Fibroblast of lung (primary cell): ENCODE results near the gene NCKAP5. TPM values are rescaled to one million over a fixed set of nuclear protein-coding genes. Genes with fewer than 3 reads are reported as not detected.

ENCODE experiments used
- DNase-seq, 2 donors: peaks; one replicate each; pipeline versions ENCODE4 v3.0.0 to v3.0.0-alpha.2; 2010; ENCODE audit warnings: low read depth in 2 of 2
- H2AFZ ChIP-seq: 2 replicates; pipeline ENCODE4 v1.5.1; 2012; ENCODE audit warnings: low read length, control low read depth, inconsistent platforms
- H3K27ac ChIP-seq: 2 replicates; pipeline ENCODE4 v1.5.1; 2011; ENCODE audit warnings: low read length, control low read depth; ENCODE audit not compliant: insufficient read depth
- H3K27me3 ChIP-seq: 2 replicates; pipeline ENCODE4 v1.5.1; 2011; ENCODE audit warnings: mild to moderate bottlenecking, low read length; ENCODE audit not compliant: control insufficient read depth, insufficient read depth
- H3K36me3 ChIP-seq: 2 replicates; pipeline ENCODE4 v1.5.1; 2011; ENCODE audit warnings: low read length; ENCODE audit not compliant: control insufficient read depth, insufficient read depth
- H3K4me1 ChIP-seq: 2 replicates; pipeline ENCODE4 v1.5.1; 2011; ENCODE audit warnings: low read length; ENCODE audit not compliant: control insufficient read depth, insufficient read depth; ENCODE audit errors: extremely low read depth
- H3K4me2 ChIP-seq: 2 replicates; pipeline ENCODE4 v1.5.1; 2011; ENCODE audit warnings: low read length, control low read depth; ENCODE audit not compliant: insufficient read depth; ENCODE audit errors: extremely low read depth
- H3K4me3 ChIP-seq, 4 experiments: fragments of 200-600 bp in 1 of 4; sonication (generic) in 1 of 4; replicated peaks in 1 of 4; 2 replicates each; pipeline ENCODE4 v1.5.1; 2011 to 2016; ENCODE audit warnings: low read length in 4 of 4, low read depth in 3 of 4, mild to moderate bottlenecking in 3 of 4, control low read depth in 2 of 4, inconsistent platforms in 1 of 4, mixed read lengths in 1 of 4; ENCODE audit not compliant: insufficient read depth in 1 of 4; ENCODE audit errors: control extremely low read depth in 1 of 4
- H3K79me2 ChIP-seq: 2 replicates; pipeline ENCODE4 v1.5.1; 2012; ENCODE audit warnings: mild to moderate bottlenecking, low read length, inconsistent platforms; ENCODE audit not compliant: control insufficient read depth, insufficient read depth
- H3K9ac ChIP-seq: 2 replicates; pipeline ENCODE4 v1.5.1; 2011; ENCODE audit warnings: mild to moderate bottlenecking, low read length, control low read depth; ENCODE audit not compliant: insufficient read depth
- H3K9me3 ChIP-seq: 2 replicates; pipeline ENCODE4 v1.5.1; 2012; ENCODE audit warnings: low read depth, low read length; ENCODE audit not compliant: control insufficient read depth, insufficient read depth
- H4K20me1 ChIP-seq: 2 replicates; pipeline ENCODE4 v1.5.1; 2011; ENCODE audit warnings: low read length; ENCODE audit not compliant: control insufficient read depth, insufficient read depth; ENCODE audit errors: extremely low read depth
- CTCF ChIP-seq, 2 donors: IDR thresholded peaks in 1 of 2; conservative IDR thresholded peaks in 1 of 2; 1 replicate in 1 of 2; 2 replicates in 1 of 2; pipeline ENCODE4 v1.5.1; 2011 to 2012; ENCODE audit warnings: low read length in 2 of 2, control low read depth in 1 of 2, inconsistent platforms in 1 of 2, low read depth in 1 of 2, mild to moderate bottlenecking in 1 of 2
- EZH2 ChIP-seq: IDR thresholded peaks from 2 replicates; pipeline ENCODE4 v1.5.1; 2012; ENCODE audit warnings: low read length, control low read depth, mild to moderate bottlenecking; ENCODE audit errors: missing control alignments
- polyA plus RNA-seq, 2 donors: library from polyadenylated mRNA; depleted of rRNA in 1 of 2; stranded (reverse) in 1 of 2; unstranded in 1 of 2; fragments of >200 nt; gene quantifications; 2 replicates each; pipeline ENCODE4 v1.2.1, GENCODE V29; 2011 to 2012; ENCODE audit warnings: missing spikeins in 1 of 2
- total RNA-seq: library from RNA; depleted of rRNA; stranded (reverse); fragments of >200 nt; gene quantifications from 2 replicates; pipeline ENCODE4 v1.2.1, GENCODE V29; 2014

NCKAP5 gene
- total and polyA plus RNA-seq, 2 donors (not counting 1 experiment from before 2014, with no cell fraction given) = 2.6 to 6.2 TPM

DNA sequence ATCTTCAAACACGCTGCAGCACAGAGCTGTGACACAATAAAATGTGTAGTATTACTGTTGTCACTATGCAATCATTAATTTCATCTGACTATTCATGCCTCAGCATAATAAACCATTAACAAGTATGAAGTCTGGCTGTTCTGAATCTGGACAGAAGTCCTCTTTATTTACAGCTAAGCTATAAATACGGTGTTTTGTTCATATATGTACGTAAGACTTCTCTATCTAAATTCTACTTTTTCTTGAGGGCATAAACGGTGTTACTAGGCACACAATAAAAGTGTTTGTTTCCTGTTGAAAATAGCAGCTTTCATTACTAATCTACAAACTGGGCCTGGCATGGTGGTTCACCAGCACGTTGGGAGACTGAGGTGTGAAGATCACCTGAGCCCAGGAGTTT, 443.8 kb downstream of the NCKAP5 start:
- no peak overlapping the region for H3K9ac ChIP-seq
- no peak overlapping the region for H3K4me3 ChIP-seq
- TF ChIP-seq CTCF (conservative IDR thresholded peaks at IDR 0.05 in 1 of 2, IDR thresholded peaks at IDR 0.05 in 1 of 2; ENCODE audit: low read depth in 1 of 2, low read length in 2 of 2) (no peak), EZH2 (no peak)
- H3K36me3 ChIP-seq = no peaks in the 10 kb centered on the region
- no peak for DNase-seq
- H2AFZ ChIP-seq = no peak overlapping the region
- no peaks in the 10 kb centered on the region for H3K4me1 ChIP-seq
- H3K9me3 ChIP-seq = no peaks in the 10 kb centered on the region
- H3K27ac ChIP-seq = no peak overlapping the region
- H3K79me2 ChIP-seq = no peaks in the 10 kb centered on the region
- H4K20me1 ChIP-seq = no peaks in the 10 kb centered on the region
- H3K4me2 ChIP-seq = no peak overlapping the region
- no peaks in the 10 kb centered on the region for H3K27me3 ChIP-seq

DNA sequence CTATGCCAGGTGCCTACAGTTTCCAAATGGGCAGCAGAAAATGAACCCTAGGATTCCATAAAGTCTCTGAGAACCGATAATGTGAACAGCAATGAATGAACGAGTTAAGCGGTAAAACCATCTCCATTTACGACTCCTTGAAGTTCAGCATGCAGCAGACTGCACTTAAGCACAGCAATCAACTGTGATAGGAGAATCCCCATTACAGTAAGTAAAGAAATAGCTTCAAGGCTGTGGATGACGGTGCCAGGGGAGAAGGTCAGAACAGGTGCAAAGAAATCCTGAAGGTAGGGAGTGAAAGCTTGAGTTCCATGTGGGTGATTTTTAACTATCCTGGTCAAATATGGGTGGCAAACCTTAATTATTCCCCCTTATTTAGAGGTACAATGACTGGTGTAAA, 444.4 kb downstream of the NCKAP5 start:
- TF ChIP-seq EZH2 (no peak), CTCF (conservative IDR thresholded peaks at IDR 0.05 in 1 of 2, IDR thresholded peaks at IDR 0.05 in 1 of 2; ENCODE audit: low read depth in 1 of 2, low read length in 2 of 2) (no peak)
- H3K4me1 ChIP-seq = no peaks in the 10 kb centered on the region

GRCh38 chr2:133123393-133123792, 444.9 kb downstream of the NCKAP5 start:
- H3K27ac ChIP-seq = no peak overlapping the region
- no peak overlapping the region for H3K4me2 ChIP-seq
- no peak overlapping the region for H2AFZ ChIP-seq
- H3K27me3 ChIP-seq = no peaks in the 10 kb centered on the region
- no peak for DNase-seq
- H3K4me1 ChIP-seq = no peaks in the 10 kb centered on the region
- no peak overlapping the region for H3K9ac ChIP-seq
- H3K9me3 ChIP-seq = no peaks in the 10 kb centered on the region
- H3K36me3 ChIP-seq = no peaks in the 10 kb centered on the region
- no peak overlapping the region for H3K4me3 ChIP-seq
- H4K20me1 ChIP-seq = no peaks in the 10 kb centered on the region
- TF ChIP-seq EZH2 (no peak), CTCF (conservative IDR thresholded peaks at IDR 0.05 in 1 of 2, IDR thresholded peaks at IDR 0.05 in 1 of 2; ENCODE audit: low read depth in 1 of 2, low read length in 2 of 2) (no peak)
- H3K79me2 ChIP-seq = no peaks in the 10 kb centered on the region

More for the DNA sequence above, 444.4 kb downstream of the NCKAP5 start:
- no peak overlapping the region for H3K27ac ChIP-seq
- no peaks in the 10 kb centered on the region for H3K9me3 ChIP-seq
- no peaks in the 10 kb centered on the region for H3K79me2 ChIP-seq
- H3K4me2 ChIP-seq = no peak overlapping the region
- no peaks in the 10 kb centered on the region for H3K27me3 ChIP-seq
- DNase-seq = no peak
- H2AFZ ChIP-seq = no peak overlapping the region
- H3K36me3 ChIP-seq = no peaks in the 10 kb centered on the region
- no peaks in the 10 kb centered on the region for H4K20me1 ChIP-seq
- no peak overlapping the region for H3K9ac ChIP-seq
- no peak overlapping the region for H3K4me3 ChIP-seq
